ENCODE measurements around the gene GNAI1. TPM values are rescaled to one million over a fixed set of nuclear protein-coding genes. Genes with fewer than 3 reads are reported as not detected.

GNAI1 gene
- total RNA-seq: 50.6 TPM

GRCh38 chr7:80134536-80135308 is at the start of gene GNAI1:
Gene GNAI1, plus strand, starts transcription at chr7:80134831. Its CDS starts 330 bp downstream, at chr7:80135161.
- H3K27me3 ChIP-seq: no peaks in the 10 kb centered on the region
- DNase-seq (ENCODE audit: extremely low spot score in 2 of 2): no peak
- H3K9me3 ChIP-seq: no peaks in the 10 kb centered on the region
- peaks cover 35% of the 10 kb centered on the region for H3K4me1 ChIP-seq
- H3K4me3 ChIP-seq: peak within 1 kb of the TSS; percentile 68 to 95
- H3K36me3 ChIP-seq: no peaks in the 10 kb centered on the region
- H3K27ac ChIP-seq: peak within 1 kb of the TSS; percentile 97
- TF ChIP-seq CTCF (IDR thresholded peaks at IDR 0.05) (peak in 1 of 3 experiments; percentile 26), POLR2A (IDR thresholded peaks at IDR 0.05) (peak in 1 of 2 donors; percentile 30), POLR2AphosphoS5 (IDR thresholded peaks at IDR 0.05; ENCODE audit: insufficient read depth in 1 of 2, low read depth in 1 of 2) (peak in 1 of 2 donors; percentile 78)
- intact Hi-C loops (cut with DNase I): no loop called here

- H3K36me3 ChIP-seq: no peaks in the 10 kb centered on the region
Observed at GRCh38 chr7:80087051-80087770, 47.4 kb upstream of the GNAI1 start.

GRCh38 chr7:80087771-80088170 is 46.9 kb upstream of the GNAI1 start:
- no peak overlapping the region for H3K27ac ChIP-seq
- intact Hi-C loops (cut with DNase I): no loop called here
- TF ChIP-seq CTCF (IDR thresholded peaks at IDR 0.05): no peak
- no peaks in the 10 kb centered on the region for H3K27me3 ChIP-seq
- no peaks in the 10 kb centered on the region for H3K9me3 ChIP-seq
- no peak overlapping the region for H3K4me3 ChIP-seq
- H3K36me3 ChIP-seq: no peaks in the 10 kb centered on the region
- H3K4me1 ChIP-seq: peaks cover 20% of the 10 kb centered on the region
- no peak for DNase-seq (ENCODE audit: extremely low spot score in 2 of 2)

More at GRCh38 chr7:80087051-80087770, 47.4 kb upstream of the GNAI1 start:
- H3K9me3 ChIP-seq: no peaks in the 10 kb centered on the region
- no peak overlapping the region for H3K27ac ChIP-seq
- H3K27me3 ChIP-seq: no peaks in the 10 kb centered on the region
- no peak for TF ChIP-seq CTCF (IDR thresholded peaks at IDR 0.05)
- no peak for TF ChIP-seq POLR2AphosphoS5 (IDR thresholded peaks at IDR 0.05; ENCODE audit: insufficient read depth in 1 of 2, low read depth in 1 of 2)
- no peak for TF ChIP-seq POLR2A (IDR thresholded peaks at IDR 0.05)
- H3K4me3 ChIP-seq: no peak overlapping the region
- intact Hi-C loops (cut with DNase I): no loop called here
- no peak for DNase-seq (ENCODE audit: extremely low spot score in 2 of 2)
- H3K4me1 ChIP-seq: peaks cover 20% of the 10 kb centered on the region

GRCh38 chr7:80088705-80089104 is 45.9 kb upstream of the GNAI1 start:
- Histone ChIP-seq H3K4me1 (peaks cover 20% of the 10 kb centered on the region), H3K4me3 (no peak overlapping the region), H3K36me3 (no peaks in the 10 kb centered on the region), H3K9me3 (no peaks in the 10 kb centered on the region), H3K27me3 (no peaks in the 10 kb centered on the region), H3K27ac (no peak overlapping the region)
- intact Hi-C loops (cut with DNase I): no loop called here
- TF ChIP-seq POLR2AphosphoS5 (IDR thresholded peaks at IDR 0.05; ENCODE audit: insufficient read depth in 1 of 2, low read depth in 1 of 2) (no peak), CTCF (IDR thresholded peaks at IDR 0.05) (no peak), POLR2A (IDR thresholded peaks at IDR 0.05) (no peak)
- DNase-seq (ENCODE audit: extremely low spot score in 2 of 2): no peak

GRCh38 chr7:80089366-80089765 is 45.3 kb upstream of the GNAI1 start:
- Histone ChIP-seq H3K9me3 (no peaks in the 10 kb centered on the region), H3K27ac (no peak overlapping the region), H3K4me1 (peaks cover 20% of the 10 kb centered on the region), H3K4me3 (no peak overlapping the region), H3K27me3 (no peaks in the 10 kb centered on the region), H3K36me3 (no peaks in the 10 kb centered on the region)
- TF ChIP-seq POLR2AphosphoS5 (IDR thresholded peaks at IDR 0.05; ENCODE audit: insufficient read depth in 1 of 2, low read depth in 1 of 2) (no peak), CTCF (IDR thresholded peaks at IDR 0.05) (no peak), POLR2A (IDR thresholded peaks at IDR 0.05) (no peak)
- intact Hi-C loops (cut with DNase I): no loop called here
- no peak for DNase-seq (ENCODE audit: extremely low spot score in 2 of 2)

All from vagina (tissue), 2 donors.